HepG2 (cell line): ENCODE data around the gene ACOX3. TPM values are rescaled to one million over a fixed set of nuclear protein-coding genes. Genes with fewer than 3 reads are reported as not detected.

Experiments used
- ATAC-seq: fragments of 200-7000 bp; cut with Tn5 transposase; 3 replicates; pipeline ENCODE4 v1.9.1; 2020; ENCODE audit warnings: mild to moderate bottlenecking, moderate library complexity
- BruUV-seq: library from RNA; stranded (reverse); fragments of 400-500 nt; replicated peaks from 2 replicates; lab custom pipeline; 2021; lab: Mats Ljungman, UMichigan
- CTCF ChIA-PET: fragments of 300-600 bp; formaldehyde crosslinking; extraction: SDS; loops from one replicate; lab custom pipeline; 2021; ENCODE audit warnings: low total read pairs, inconsistent platforms, low intra/inter-chr PET ratio; lab: Yijun Ruan, JAX
- POLR2A ChIA-PET: fragments of 350-600 bp; sonication (Branson Sonifier 250); formaldehyde crosslinking; loops from one replicate; lab custom pipeline; 2020; ENCODE audit warnings: antibody characterized with exemption, inconsistent platforms; lab: Yijun Ruan, JAX
- DNase-seq: peaks from one replicate; pipeline ENCODE4 v3.0.0-alpha.2; 2015; ENCODE audit warnings: low spot score
- FAIRE-seq: peaks from 3 replicates; lab custom pipeline; 2011; peaks lifted over from hg19 to GRCh38; lab: Jason Lieb, UNC
- H2AFZ ChIP-seq: one replicate; pipeline ENCODE4 v1.6.1; 2011; ENCODE audit warnings: low read length, inconsistent platforms
- H3K27ac ChIP-seq: fragments of 300-600 bp; 3 replicates; pipeline ENCODE4 v1.8.0; 2011; ENCODE audit warnings: mixed run types, mild to moderate bottlenecking, mixed read lengths, low read length, inconsistent platforms; ENCODE audit not compliant: insufficient read depth; ENCODE audit errors: extremely low read length
- H3K27me3 ChIP-seq, 2 experiments: fragments of 200-600 bp in 1 of 2; 2 replicates in 1 of 2; 3 replicates in 1 of 2; pipeline versions ENCODE4 v1.6.0 to v1.8.0; 2011; ENCODE audit warnings: low read length in 2 of 2, mild to moderate bottlenecking in 2 of 2, moderate library complexity in 2 of 2, inconsistent platforms in 1 of 2; ENCODE audit not compliant: insufficient read depth in 2 of 2, control insufficient read depth in 1 of 2
- H3K36me3 ChIP-seq, 2 experiments: fragments of 200-600 bp in 1 of 2; replicated peaks in 1 of 2; 2 replicates in 1 of 2; 3 replicates in 1 of 2; pipeline versions ENCODE4 v1.5.1 to v1.8.0; 2011; ENCODE audit warnings: low read length in 2 of 2, inconsistent platforms in 1 of 2; ENCODE audit not compliant: insufficient read depth in 2 of 2, control insufficient read depth in 1 of 2
- H3K4me1 ChIP-seq: 2 replicates; pipeline ENCODE4 v1.5.1; 2012; ENCODE audit warnings: low read length, inconsistent platforms; ENCODE audit not compliant: insufficient read depth
- H3K4me2 ChIP-seq: 2 replicates; pipeline ENCODE4 v1.6.0; 2011; ENCODE audit warnings: low read depth, low read length, inconsistent platforms
- H3K4me3 ChIP-seq, 3 experiments: fragments of 200-600 bp in 1 of 3; sonication (generic), shearing (Covaris generic) in 1 of 3; replicated peaks in 1 of 3; 2 replicates each; pipeline ENCODE4 v1.5.1; 2011 to 2016; ENCODE audit warnings: low read length in 3 of 3, inconsistent platforms in 2 of 3, low read depth in 2 of 3, mild to moderate bottlenecking in 2 of 3, control low read depth in 1 of 3, mixed read lengths in 1 of 3; ENCODE audit not compliant: insufficient read depth in 1 of 3
- H3K79me2 ChIP-seq: one replicate; pipeline ENCODE4 v1.6.1; 2011; ENCODE audit warnings: low read length, inconsistent platforms; ENCODE audit not compliant: insufficient read depth
- H3K9ac ChIP-seq: 2 replicates; pipeline ENCODE4 v1.6.0; 2011; ENCODE audit warnings: mild to moderate bottlenecking, low read depth, low read length, inconsistent platforms; ENCODE audit not compliant: insufficient read depth
- H3K9me3 ChIP-seq: 2 replicates; pipeline ENCODE4 v1.5.1; 2012; ENCODE audit warnings: mild to moderate bottlenecking, low read length
- H4K20me1 ChIP-seq: 2 replicates; pipeline ENCODE4 v1.6.0; 2011; ENCODE audit warnings: inconsistent platforms, mild to moderate bottlenecking, low read length, moderate library complexity; ENCODE audit not compliant: insufficient read depth
- BORCS8-MEF2B ChIP-seq: sonication (generic); formaldehyde crosslinking; IDR thresholded peaks from 2 replicates; pipeline ENCODE4 v1.8.0; 2022; ENCODE audit warnings: mild to moderate bottlenecking, missing genetic modification reagents
- CBFB ChIP-seq: sonication (generic); formaldehyde crosslinking; IDR thresholded peaks from 2 replicates; pipeline ENCODE4 v1.4.0; 2020; ENCODE audit warnings: missing genetic modification reagents
- ETV5 ChIP-seq: IDR thresholded peaks from 2 replicates; pipeline ENCODE4 v1.6.1; 2018; ENCODE audit warnings: missing biosample characterization, missing genetic modification reagents, inconsistent platforms, borderline replicate concordance
- FOXO4 ChIP-seq: sonication (generic); formaldehyde crosslinking; conservative IDR thresholded peaks from 2 replicates; pipeline ENCODE4 v1.8.1; 2023; ENCODE audit warnings: missing genetic modification reagents
- HMGA1 ChIP-seq: sonication (generic); formaldehyde crosslinking; conservative IDR thresholded peaks from 2 replicates; pipeline ENCODE4 v1.4.0; 2020; ENCODE audit warnings: missing genetic modification reagents
- HNRNPK ChIP-seq: fragments of 200-400 bp; formaldehyde crosslinking; IDR thresholded peaks from 2 replicates; pipeline ENCODE4 v1.6.1; 2018; ENCODE audit warnings: low read length, low read depth, moderate library complexity, mild to moderate bottlenecking; ENCODE audit not compliant: poor library complexity, severe bottlenecking
- MXD1 ChIP-seq: sonication (generic); formaldehyde crosslinking; IDR thresholded peaks from 2 replicates; pipeline ENCODE4 v1.4.0; 2020; ENCODE audit warnings: mild to moderate bottlenecking, missing genetic modification reagents
- TBP ChIP-seq: sonication (generic); formaldehyde crosslinking; IDR thresholded peaks from 2 replicates; pipeline ENCODE4 v1.5.0; 2020; ENCODE audit warnings: missing genetic modification reagents
- TFAP4 ChIP-seq: sonication (generic); IDR thresholded peaks from 2 replicates; pipeline ENCODE4 v1.6.1; 2016; ENCODE audit warnings: low read depth, borderline replicate concordance
- XBP1 ChIP-seq: sonication (generic); formaldehyde crosslinking; IDR thresholded peaks from 2 replicates; pipeline ENCODE4 v1.5.0; 2020; ENCODE audit warnings: missing genetic modification reagents
- ZNF354B ChIP-seq: sonication (generic); formaldehyde crosslinking; IDR thresholded peaks from 2 replicates; pipeline ENCODE4 v1.8.0; 2022; ENCODE audit warnings: mild to moderate bottlenecking, missing genetic modification reagents
- WGBS: methylation state at CpG from one replicate; pipeline ENCODE4 v1.1.6; 2017; ENCODE audit warnings: low lambda C conversion rate; 5-methylcytosine and 5-hydroxymethylcytosine counted together
- in situ Hi-C: cut with HindIII; loops from 2 replicates; pipeline ENCODE4 v1.10.0; 2017; ENCODE audit warnings: low pct_unique_long_range_greater_than_20kb; ENCODE audit not compliant: extremely low pct_ligation_motif_present
- intact Hi-C: fragments of 100-400 bp; cut with micrococcal nuclease; formaldehyde crosslinking; loops from one replicate; pipeline ENCODE4 v1.10.0; 2022; ENCODE audit not compliant: unreplicated experiment
- polyA plus RNA-seq, 8 experiments: library from polyadenylated mRNA; depleted of rRNA in 3 of 8; stranded (reverse) in 7 of 8; unstranded in 1 of 8; fragments of >200 nt; fragmentation: Illumina TruSeq in 4 of 8; extraction: Trizol in 4 of 8; gene quantifications; 2 replicates each; pipeline versions ENCODE4 v1.2.1 to v1.2.3, GENCODE V29; 2011 to 2016; ENCODE audit warnings: low read depth in 4 of 8, missing spikeins in 1 of 8, mixed read lengths in 1 of 8; ENCODE audit not compliant: insufficient read depth in 1 of 8
- total RNA-seq, 5 experiments: library from RNA; depleted of rRNA; stranded (reverse); fragments of >200 nt; fragmentation: Illumina TruSeq; extraction: Trizol; gene quantifications; 2 replicates each; pipeline ENCODE4 v1.2.3, GENCODE V29; 2016; ENCODE audit warnings: low read depth in 1 of 5
- TF ChIP-seq, protein P1 (sequence below): sonication (generic); formaldehyde crosslinking; IDR thresholded peaks from 2 replicates; pipeline ENCODE4; 2020; ENCODE audit warnings: missing genetic modification reagents, mild to moderate bottlenecking, borderline replicate concordance

The ACOX3 gene
- total and polyA plus RNA-seq, 2 of the 13 experiments (the other 11 are each of a cell fraction or from before 2014, with no cell fraction given): 4.2 to 17.8 TPM

DNA sequence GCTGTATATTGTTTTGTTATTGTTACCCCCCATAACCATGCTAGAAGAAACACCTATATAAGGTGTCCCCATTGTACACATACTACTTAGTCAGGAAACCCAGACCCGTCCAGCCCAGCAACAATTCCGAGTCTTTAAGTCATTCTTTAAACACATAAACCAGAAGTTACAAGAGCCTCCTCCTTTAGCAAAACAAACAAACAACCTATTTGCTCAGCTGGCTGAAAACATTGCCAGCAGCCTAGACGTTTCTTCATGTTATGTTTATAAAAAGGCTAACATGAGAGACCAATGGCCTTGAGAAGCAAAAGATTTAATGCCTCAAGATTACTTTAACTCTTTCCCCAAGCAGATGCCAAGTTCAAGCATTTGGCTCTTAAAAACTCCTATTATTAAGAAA is 1.4 kb downstream of the ACOX3 start:
- POLR2A ChIA-PET: interaction anchor here (4.8 kb wide), 1 partner anchor 11 kb away, joined by 30 read pairs; no protein-coding TSS in a partner anchor
- peak overlapping the region; percentile 87 to 97 (median 89); a peak in 3 of 6 replicates for H3K4me3 ChIP-seq
- H3K27ac ChIP-seq: peak overlapping the region; percentile 90
- WGBS: 45% methylated on average over 3 of the region's 3 CpGs
- FAIRE-seq: no peak
- H3K4me2 ChIP-seq: peak overlapping the region; percentile 77
- H3K36me3 ChIP-seq: peaks cover 0 to 1% of the 10 kb centered on the region in 2 experiments; a peak in 1 of 5 replicates
- no peaks in the 10 kb centered on the region; a peak in 1 of 5 replicates for H3K27me3 ChIP-seq
- in situ Hi-C loops: no loop called here
- TF ChIP-seq ETV5: no peak
- peak; percentile 32; the same call in 1 of the 2 replicates for TF ChIP-seq TFAP4
- TF ChIP-seq, all 625 proteins: peak for 1
- peaks cover 49% of the 10 kb centered on the region for H3K79me2 ChIP-seq
- no peaks in the 10 kb centered on the region for H3K9me3 ChIP-seq
- ATAC-seq (no peak), DNase-seq (no peak)
- intact Hi-C loops: no loop called here
- CTCF ChIA-PET: no interaction called here
- H4K20me1 ChIP-seq: no peaks in the 10 kb centered on the region
- no TSS peak for BruUV-seq
- peaks cover 34% of the 10 kb centered on the region for H3K4me1 ChIP-seq
- no peak overlapping the region for H2AFZ ChIP-seq
- peak overlapping the region; percentile 85; the same call in 1 of the 2 replicates for H3K9ac ChIP-seq

- no peaks in the 10 kb centered on the region; a peak in 1 of 5 replicates for H3K27me3 ChIP-seq
- TF ChIP-seq HMGA1 (CRISPR knock-in tag) (no peak), HNRNPK (no peak), MXD1 (no peak), CBFB (CRISPR knock-in tag) (no peak), BORCS8-MEF2B (CRISPR knock-in tag) (no peak), XBP1 (no peak), TBP (CRISPR knock-in tag) (no peak), ZNF354B (no peak), FOXO4 (no peak)
- TF ChIP-seq, protein P1, sequence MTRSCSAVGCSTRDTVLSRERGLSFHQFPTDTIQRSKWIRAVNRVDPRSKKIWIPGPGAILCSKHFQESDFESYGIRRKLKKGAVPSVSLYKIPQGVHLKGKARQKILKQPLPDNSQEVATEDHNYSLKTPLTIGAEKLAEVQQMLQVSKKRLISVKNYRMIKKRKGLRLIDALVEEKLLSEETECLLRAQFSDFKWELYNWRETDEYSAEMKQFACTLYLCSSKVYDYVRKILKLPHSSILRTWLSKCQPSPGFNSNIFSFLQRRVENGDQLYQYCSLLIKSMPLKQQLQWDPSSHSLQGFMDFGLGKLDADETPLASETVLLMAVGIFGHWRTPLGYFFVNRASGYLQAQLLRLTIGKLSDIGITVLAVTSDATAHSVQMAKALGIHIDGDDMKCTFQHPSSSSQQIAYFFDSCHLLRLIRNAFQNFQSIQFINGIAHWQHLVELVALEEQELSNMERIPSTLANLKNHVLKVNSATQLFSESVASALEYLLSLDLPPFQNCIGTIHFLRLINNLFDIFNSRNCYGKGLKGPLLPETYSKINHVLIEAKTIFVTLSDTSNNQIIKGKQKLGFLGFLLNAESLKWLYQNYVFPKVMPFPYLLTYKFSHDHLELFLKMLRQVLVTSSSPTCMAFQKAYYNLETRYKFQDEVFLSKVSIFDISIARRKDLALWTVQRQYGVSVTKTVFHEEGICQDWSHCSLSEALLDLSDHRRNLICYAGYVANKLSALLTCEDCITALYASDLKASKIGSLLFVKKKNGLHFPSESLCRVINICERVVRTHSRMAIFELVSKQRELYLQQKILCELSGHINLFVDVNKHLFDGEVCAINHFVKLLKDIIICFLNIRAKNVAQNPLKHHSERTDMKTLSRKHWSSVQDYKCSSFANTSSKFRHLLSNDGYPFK (CRISPR knock-in tag): no peak
- ChIA-PET POLR2A (interaction anchor here (4.8 kb wide), 1 partner anchor 11 kb away, joined by 30 read pairs; no protein-coding TSS in a partner anchor), CTCF (no interaction called here)
- BruUV-seq: no TSS peak
- no peaks in the 10 kb centered on the region for H4K20me1 ChIP-seq
- FAIRE-seq (no peak), DNase-seq (no peak), ATAC-seq (no peak)
- H3K27ac ChIP-seq: no peak overlapping the region
- 96% methylated on average over 7 of the region's 11 CpGs for WGBS
- intact Hi-C loops: no loop called here
- in situ Hi-C loops: no loop called here
- peaks cover 45% of the 10 kb centered on the region for H3K79me2 ChIP-seq
- H3K9ac ChIP-seq: no peak overlapping the region
- H3K9me3 ChIP-seq: no peaks in the 10 kb centered on the region
- H3K4me2 ChIP-seq: peak overlapping the region; percentile 77
- peaks cover 0 to 1% of the 10 kb centered on the region in 2 experiments; a peak in 1 of 5 replicates for H3K36me3 ChIP-seq
- H3K4me1 ChIP-seq: peaks cover 33% of the 10 kb centered on the region
- H3K4me3 ChIP-seq: no peak overlapping the region
- no peak overlapping the region for H2AFZ ChIP-seq
These were observed 1.8 kb downstream of the ACOX3 start for GRCh38 chr4:8438743-8439142.
